Measurements from ENCODE around the gene LRMDA. TPM values are rescaled to one million over a fixed set of nuclear protein-coding genes. Genes with fewer than 3 reads are reported as not detected.

Gene LRMDA
- total RNA-seq, 2 donors from 2014 or later = 9.6 to 12.6 TPM

DNA sequence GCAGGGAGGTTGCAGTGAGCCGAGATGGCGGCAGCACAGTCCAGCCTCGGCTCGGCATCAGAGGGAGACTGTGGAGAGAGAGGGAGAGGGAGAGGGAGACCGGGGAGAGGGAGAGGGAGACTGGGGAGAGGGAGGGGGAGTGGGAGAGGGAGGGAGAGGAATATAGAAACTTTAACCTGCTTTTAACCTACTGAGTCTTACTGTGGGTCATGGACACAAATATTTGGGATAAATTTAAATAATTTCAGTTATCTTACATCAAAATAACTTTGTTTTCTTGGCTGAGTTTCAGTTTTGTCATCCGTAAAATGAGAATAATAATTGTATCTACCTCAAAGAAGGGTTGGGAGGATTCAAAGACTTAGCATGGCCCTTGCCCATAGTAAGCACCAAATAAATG, 319.8 kb downstream of the LRMDA start:
- Histone ChIP-seq H3K9me3 (no peaks in the 10 kb centered on the region), H3K4me1 (replicated peaks) (no peaks in the 10 kb centered on the region), H3K36me3 (no peaks in the 10 kb centered on the region), H3K27ac (no peak overlapping the region), H3K27me3 (replicated peaks; ENCODE audit: insufficient read depth) (no peaks in the 10 kb centered on the region), H3K4me3 (no peak overlapping the region)
- intact Hi-C loops (cut with DNase I) = no loop called here
- no peak for DNase-seq (ENCODE audit: low spot score)
- TF ChIP-seq CTCF (IDR thresholded peaks at IDR 0.05) = no peak
- no peak for TF ChIP-seq POLR2A (IDR thresholded peaks at IDR 0.05)
- no peak for TF ChIP-seq POLR2AphosphoS5 (IDR thresholded peaks at IDR 0.05)
- WGBS = 95% methylated on average over 6 of the region's 6 CpGs

DNA sequence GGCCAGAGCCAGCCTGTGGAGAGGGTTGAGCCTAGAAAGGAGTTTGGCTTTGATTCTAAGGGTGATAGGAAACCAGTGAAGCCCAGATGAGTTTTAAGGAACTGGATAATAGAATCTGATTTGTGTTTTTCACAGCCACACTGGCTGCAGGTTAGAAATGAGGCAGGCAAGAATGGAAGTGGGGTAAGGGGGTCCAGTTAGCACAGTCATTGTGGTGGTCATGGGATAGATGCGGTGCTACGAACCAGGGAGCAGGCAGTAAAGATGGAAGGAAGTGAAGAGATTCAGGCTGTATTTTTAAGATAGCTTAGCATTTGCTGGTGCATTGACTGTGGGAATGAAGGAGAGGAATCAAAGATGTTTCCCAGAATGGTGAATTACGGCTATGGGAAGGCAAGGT, 322.2 kb downstream of the LRMDA start:
- intact Hi-C loops (cut with DNase I) = no loop called here
- DNase-seq (ENCODE audit: low spot score) = no peak
- no peaks in the 10 kb centered on the region for H3K9me3 ChIP-seq
- 91% methylated on average over 3 of the region's 3 CpGs for WGBS
- H3K27ac ChIP-seq = no peak overlapping the region
- H3K27me3 ChIP-seq (replicated peaks; ENCODE audit: insufficient read depth) = no peaks in the 10 kb centered on the region
- no peaks in the 10 kb centered on the region for H3K4me1 ChIP-seq (replicated peaks)
- H3K36me3 ChIP-seq = no peaks in the 10 kb centered on the region
- no peak overlapping the region for H3K4me3 ChIP-seq
- TF ChIP-seq CTCF (IDR thresholded peaks at IDR 0.05) (no peak), POLR2A (IDR thresholded peaks at IDR 0.05) (no peak), POLR2AphosphoS5 (IDR thresholded peaks at IDR 0.05) (no peak)

DNA sequence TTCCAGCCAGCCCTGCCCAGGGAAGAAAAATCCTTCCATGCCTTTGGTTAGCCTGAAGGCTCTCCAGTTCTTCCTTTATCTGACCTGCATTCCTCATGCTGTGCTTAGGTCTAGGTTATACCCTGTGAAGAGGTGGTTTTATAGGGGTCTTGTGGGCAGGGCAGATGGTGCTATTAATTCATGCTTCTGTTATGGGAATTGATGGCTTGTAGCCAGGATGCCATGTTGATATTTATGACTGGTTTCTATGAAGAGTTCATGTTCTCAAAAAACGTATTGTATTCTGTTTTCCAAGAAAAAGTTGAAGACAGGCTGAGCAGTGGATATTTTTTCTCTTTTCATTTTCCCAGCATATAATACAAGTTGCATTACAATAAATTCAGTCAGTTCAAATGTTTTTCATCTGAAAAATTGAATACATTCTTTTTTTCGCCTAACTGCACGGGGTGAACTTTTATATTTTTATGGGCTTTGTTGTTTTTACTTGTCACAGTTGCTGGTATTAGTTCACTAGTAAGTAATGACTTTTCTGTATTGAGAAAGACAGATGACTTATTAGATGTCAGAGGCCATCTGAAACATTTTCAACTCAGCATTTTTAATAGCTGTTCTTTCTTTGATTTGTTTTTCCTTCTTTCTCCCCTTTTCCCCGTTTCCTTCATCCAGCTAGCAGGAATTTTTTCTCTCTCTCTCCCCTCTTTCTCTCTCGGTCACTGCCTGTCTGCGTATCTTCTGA, 322.8 kb downstream of the LRMDA start:
- Histone ChIP-seq H3K4me3 (no peak overlapping the region), H3K27ac (no peak overlapping the region), H3K27me3 (replicated peaks; ENCODE audit: insufficient read depth) (no peaks in the 10 kb centered on the region), H3K9me3 (no peaks in the 10 kb centered on the region), H3K36me3 (no peaks in the 10 kb centered on the region), H3K4me1 (replicated peaks) (no peaks in the 10 kb centered on the region)
- TF ChIP-seq POLR2A (IDR thresholded peaks at IDR 0.05) (no peak), CTCF (IDR thresholded peaks at IDR 0.05) (no peak), POLR2AphosphoS5 (IDR thresholded peaks at IDR 0.05) (no peak)
- 48% methylated on average over 6 of the region's 6 CpGs for WGBS
- DNase-seq (ENCODE audit: low spot score) = no peak
- intact Hi-C loops (cut with DNase I) = no loop called here

GRCh38 chr10:75755528-75755927, 324.1 kb downstream of the LRMDA start:
- Histone ChIP-seq H3K4me1 (replicated peaks) (no peaks in the 10 kb centered on the region), H3K27me3 (replicated peaks; ENCODE audit: insufficient read depth) (no peaks in the 10 kb centered on the region), H3K27ac (no peak overlapping the region), H3K36me3 (no peaks in the 10 kb centered on the region), H3K9me3 (no peaks in the 10 kb centered on the region), H3K4me3 (no peak overlapping the region)
- DNase-seq (ENCODE audit: low spot score) = no peak
- intact Hi-C loops (cut with DNase I) = no loop called here
- WGBS = 96% methylated on average over 6 of the region's 6 CpGs
- TF ChIP-seq POLR2A (IDR thresholded peaks at IDR 0.05) = no peak
- no peak for TF ChIP-seq CTCF (IDR thresholded peaks at IDR 0.05)
- no peak for TF ChIP-seq POLR2AphosphoS5 (IDR thresholded peaks at IDR 0.05)

- TF ChIP-seq CTCF (IDR thresholded peaks at IDR 0.05) = no peak
- no peak for TF ChIP-seq POLR2A (IDR thresholded peaks at IDR 0.05)
- no peak for TF ChIP-seq POLR2AphosphoS5 (IDR thresholded peaks at IDR 0.05)
- H3K36me3 ChIP-seq = no peaks in the 10 kb centered on the region
- no peaks in the 10 kb centered on the region for H3K27me3 ChIP-seq (replicated peaks; ENCODE audit: insufficient read depth)
- intact Hi-C loops (cut with DNase I) = no loop called here
- no peak overlapping the region for H3K4me3 ChIP-seq
- H3K27ac ChIP-seq = no peak overlapping the region
- 93% methylated on average over 2 of the region's 2 CpGs for WGBS
- DNase-seq (ENCODE audit: low spot score) = no peak
- no peaks in the 10 kb centered on the region for H3K4me1 ChIP-seq (replicated peaks)
- H3K9me3 ChIP-seq = no peaks in the 10 kb centered on the region
These were observed 329.9 kb downstream of the LRMDA start for GRCh38 chr10:75761289-75761688.
